GM18873 (cell line): Measurements from ENCODE around the gene CDHR2.

Source experiments
- ATAC-seq: cut with Tn5 transposase; IDR thresholded peaks from one replicate; pipeline ENCODE4 v1.9.1; 2021; ENCODE audit warnings: mild to moderate bottlenecking, moderate library complexity, moderate number of reproducible peaks; ENCODE audit not compliant: unreplicated experiment, low FRiP score

Gene CDHR2

DNA sequence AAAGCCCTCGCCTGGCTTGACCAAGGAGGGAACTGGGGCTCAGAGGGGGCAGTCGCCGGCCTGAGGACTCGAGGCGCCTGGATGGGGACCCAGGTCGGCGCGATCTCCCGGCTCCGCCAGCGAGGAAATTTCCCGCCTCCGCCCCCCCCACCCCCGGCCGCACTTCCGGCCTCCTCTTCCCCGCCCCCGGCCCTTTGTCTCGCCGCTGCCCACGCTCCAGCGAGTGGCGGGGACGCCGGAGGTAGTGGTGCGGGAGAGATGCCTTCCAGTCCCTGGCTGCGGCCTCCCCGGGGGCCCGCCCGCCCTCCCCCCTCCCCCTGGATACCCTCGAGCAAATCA is 61.3 kb downstream of the CDHR2 start:
- ATAC-seq = no peak

GRCh38 chr5:176611435-176611834 is 62.3 kb downstream of the CDHR2 start:
- ATAC-seq = no peak

DNA sequence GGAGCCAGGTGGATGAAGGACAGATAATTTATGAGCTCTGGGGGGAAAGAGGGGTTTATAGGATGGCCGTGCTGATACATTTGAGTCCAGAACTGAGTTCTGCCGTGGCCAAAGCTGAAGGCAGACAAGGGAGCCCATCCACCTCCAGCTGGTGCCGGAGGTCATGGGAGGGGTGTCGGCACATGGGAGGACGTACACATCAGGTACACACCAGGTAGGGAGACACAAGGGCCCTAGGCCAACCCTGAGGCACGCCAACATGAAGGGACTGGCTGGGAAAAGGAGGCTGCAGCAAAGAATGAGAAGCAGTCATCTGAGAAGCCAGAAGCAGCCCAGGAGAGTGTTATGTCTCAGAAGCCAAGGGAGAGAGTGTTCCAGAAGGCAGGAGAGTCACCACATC is 62.9 kb downstream of the CDHR2 start:
- no peak for ATAC-seq

DNA sequence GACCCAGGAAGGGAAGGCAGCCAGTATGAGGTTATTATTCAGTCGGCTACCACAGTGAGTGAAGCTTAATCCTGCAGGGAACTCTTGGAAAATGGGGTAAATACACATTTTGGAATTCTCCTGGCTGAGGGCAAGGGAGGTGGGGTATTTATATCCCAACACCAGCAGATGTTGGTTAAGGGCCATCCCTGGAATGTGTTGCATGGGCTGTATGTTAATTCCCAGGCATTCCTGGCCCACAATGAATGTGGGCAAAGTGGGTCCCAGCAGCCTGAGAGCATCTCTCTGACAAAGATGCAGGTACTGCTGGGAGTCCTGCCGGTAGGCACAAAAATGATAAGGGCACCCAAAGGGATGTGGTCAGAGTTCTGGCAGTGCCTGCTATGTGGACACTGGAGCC is 63.7 kb downstream of the CDHR2 start:
- ATAC-seq = no peak

- no peak for ATAC-seq
These were observed 65.8 kb downstream of the CDHR2 start for GRCh38 chr5:176614805-176615478.

DNA sequence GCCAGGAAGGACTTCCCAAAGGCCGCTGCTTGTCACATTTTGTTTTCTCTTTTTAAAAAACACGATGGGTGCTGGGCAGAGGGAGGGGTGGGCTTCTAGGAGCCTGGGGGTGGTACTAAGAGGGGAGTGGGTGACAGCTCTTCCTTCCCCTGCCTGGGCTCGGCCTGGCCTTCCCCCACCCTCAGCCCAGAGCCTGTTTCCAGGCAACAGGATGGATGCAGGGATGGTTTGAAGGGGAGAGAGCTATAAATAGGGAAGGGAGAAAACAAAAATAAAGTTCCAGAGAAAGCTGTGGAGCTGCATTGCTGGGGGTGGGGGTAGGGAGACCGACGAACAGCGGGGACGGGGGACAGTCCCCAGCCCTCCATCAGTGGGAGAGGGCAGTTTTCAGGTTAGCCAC is 67.4 kb downstream of the CDHR2 start:
- ATAC-seq = no peak

GRCh38 chr5:176618783-176619182 is 69.6 kb downstream of the CDHR2 start:
- ATAC-seq = no peak

GRCh38 chr5:176619203-176619568 is 70.0 kb downstream of the CDHR2 start:
- no peak for ATAC-seq

- no peak for ATAC-seq
These were observed 70.6 kb downstream of the CDHR2 start for GRCh38 chr5:176619569-176620332.

DNA sequence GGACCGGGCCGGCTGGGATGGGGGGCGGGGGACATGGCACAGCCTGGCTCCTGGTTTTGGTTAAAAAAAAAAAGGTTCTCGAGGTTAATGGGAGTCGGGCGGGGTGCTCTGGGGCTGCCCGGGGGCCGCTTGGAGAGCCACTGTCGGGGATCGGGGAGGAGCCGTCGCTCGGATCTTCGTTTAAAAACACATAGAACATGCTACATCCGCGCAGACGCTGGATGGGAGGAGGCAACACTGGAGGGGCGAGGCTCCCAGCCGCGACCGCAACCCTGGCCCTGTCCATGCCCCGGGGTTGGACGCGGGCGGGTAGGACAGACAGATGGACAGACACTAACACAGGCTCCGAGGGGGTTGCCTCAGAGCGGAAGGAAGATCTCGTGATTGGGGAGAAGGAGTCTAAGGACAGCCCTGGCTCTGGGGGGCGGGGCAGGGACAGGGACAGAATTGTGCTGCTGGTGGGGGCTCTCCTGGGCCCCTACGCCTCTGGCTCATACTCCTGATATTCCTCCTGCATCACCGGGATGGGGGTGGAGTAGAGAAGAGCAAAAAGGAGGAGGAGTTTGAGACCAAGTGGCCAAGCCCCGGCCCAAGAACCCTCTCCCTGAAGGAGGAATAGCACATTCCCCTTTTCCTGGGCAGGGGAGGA is 71.3 kb downstream of the CDHR2 start:
- no peak for ATAC-seq

DNA sequence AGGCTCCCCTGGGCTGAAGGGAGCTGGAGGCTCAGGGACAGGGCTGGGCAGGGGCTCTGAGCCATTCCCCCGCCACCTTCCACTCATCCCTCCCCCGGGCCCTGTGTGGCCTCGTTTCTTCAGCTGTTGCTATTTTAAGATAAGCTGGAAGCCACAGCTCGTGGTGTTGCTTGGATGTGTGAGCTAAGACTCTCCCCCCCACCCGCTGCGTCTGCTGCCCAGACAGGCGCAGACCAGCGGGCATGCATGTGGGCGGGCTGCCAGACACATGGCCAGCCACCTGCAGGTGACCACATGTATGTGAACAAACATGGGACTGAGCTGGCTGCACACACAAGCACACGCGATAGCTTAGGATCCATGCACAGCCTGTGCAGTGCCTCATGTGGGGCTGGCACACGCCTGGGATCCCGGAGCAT is 72.5 kb downstream of the CDHR2 start:
- no peak for ATAC-seq

DNA sequence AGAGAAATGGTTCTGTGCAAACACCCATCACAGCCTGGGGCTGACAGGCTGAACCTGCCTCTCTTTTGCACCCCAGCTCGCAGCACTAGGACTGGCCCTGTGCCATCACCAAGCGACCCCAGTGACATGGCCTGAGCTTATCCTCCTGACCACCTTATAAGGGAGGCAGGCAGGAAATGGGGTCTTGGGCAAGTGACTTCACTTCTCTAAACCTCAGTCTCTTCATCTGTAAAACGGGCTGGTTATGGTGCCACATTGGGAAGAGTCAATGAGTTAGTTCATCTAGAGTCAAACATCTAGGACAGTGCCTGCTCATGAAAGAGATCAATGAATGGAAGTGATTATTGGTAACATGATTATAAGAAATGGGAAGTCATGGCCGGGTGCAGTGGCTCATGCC is 75.0 kb downstream of the CDHR2 start:
- no peak for ATAC-seq

GRCh38 chr5:176624938-176625337 is 75.8 kb downstream of the CDHR2 start:
- ATAC-seq = no peak

- no peak for ATAC-seq
These were observed 76.4 kb downstream of the CDHR2 start for GRCh38 chr5:176625512-176625911.

- ATAC-seq = no peak
These were observed 77.1 kb downstream of the CDHR2 start for GRCh38 chr5:176625966-176626875.

DNA sequence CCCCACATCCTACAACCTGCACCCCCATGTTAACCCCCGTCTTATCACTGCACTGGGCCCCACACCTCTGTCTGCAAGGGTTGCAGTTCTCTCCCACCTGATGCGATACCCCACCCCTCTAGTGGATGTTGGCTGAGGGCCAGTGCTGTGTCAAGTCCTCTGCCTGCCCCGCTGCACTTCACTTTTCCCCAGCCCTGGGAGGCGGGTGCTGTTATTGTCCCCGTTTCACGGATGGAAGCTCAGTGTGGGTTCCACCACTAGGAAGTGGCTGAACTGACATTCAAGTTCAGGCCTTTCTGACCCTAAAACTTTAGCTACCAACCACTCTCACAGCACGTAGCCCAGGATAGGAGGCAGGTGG is 77.7 kb downstream of the CDHR2 start:
- ATAC-seq = no peak

DNA sequence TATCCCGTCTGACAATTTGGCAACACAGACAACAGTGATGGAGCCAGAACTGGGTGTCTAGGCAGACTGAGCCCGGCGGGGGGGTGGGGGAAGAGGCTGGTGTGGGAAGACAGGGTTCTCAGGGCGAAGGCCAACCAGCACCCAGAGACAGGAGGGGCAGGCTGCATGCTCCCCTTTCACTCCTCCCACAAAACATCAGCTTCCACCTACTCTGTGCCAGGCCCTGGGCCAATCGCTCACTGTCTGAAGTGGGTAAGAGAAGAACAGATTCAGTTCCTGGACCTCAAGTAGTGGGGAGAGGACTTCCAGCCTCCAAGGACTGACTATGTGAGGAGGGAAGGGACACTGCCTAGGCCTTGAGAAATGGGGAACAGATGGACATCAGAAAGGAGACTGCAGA is 78.4 kb downstream of the CDHR2 start:
- ATAC-seq = no peak

GRCh38 chr5:176628406-176629228 is 79.5 kb downstream of the CDHR2 start:
- ATAC-seq = no peak

- ATAC-seq = no peak
These were observed 80.2 kb downstream of the CDHR2 start for GRCh38 chr5:176629317-176629852.
